SK-N-MC (cell line): ENCODE measurements around the gene SCARF2.

ENCODE experiments used
- EZH2 ChIP-seq: fragments of 200-600 bp; sonication (generic); IDR thresholded peaks from one replicate; pipeline ENCODE4 v1.6.1; 2017; ENCODE audit warnings: antibody characterized with exemption
- FOXP2 ChIP-seq: optimal IDR thresholded peaks from 2 replicates; pipeline ENCODE3; 2011; ENCODE audit warnings: mild to moderate bottlenecking, moderate library complexity; ENCODE audit not compliant: insufficient read depth; ENCODE audit errors: extremely low read length, control extremely low read depth
- POLR2AphosphoS5 ChIP-seq: IDR thresholded peaks from 2 replicates; pipeline ENCODE4 v1.6.1; 2012; ENCODE audit warnings: mild to moderate bottlenecking, low read depth, low read length, borderline replicate concordance

- TF ChIP-seq POLR2AphosphoS5, result no peak
- no peak for TF ChIP-seq EZH2
- no peak for TF ChIP-seq FOXP2
Measured at GRCh38 chr22:20408891-20409290, 28.7 kb downstream of the SCARF2 start.
